IPS-20b (cell line): ENCODE results near the gene MST1R.
"Not testable (repeated sequence)": the region's sequence is repeated elsewhere in the genome, so short reads cannot be mapped to it uniquely, and the experiment has no call there.

Experiments
- H3K27ac ChIP-seq: one replicate; pipeline ENCODE4 v1.5.1; 2013; ENCODE audit warnings: low read length
- H3K27me3 ChIP-seq: 2 replicates; pipeline ENCODE4 v1.6.1; 2013; ENCODE audit warnings: mild to moderate bottlenecking, low read length, inconsistent platforms; ENCODE audit not compliant: insufficient read depth
- H3K36me3 ChIP-seq: 2 replicates; pipeline ENCODE4 v1.6.1; 2013; ENCODE audit warnings: low read depth, mild to moderate bottlenecking, inconsistent platforms, low read length, moderate library complexity; ENCODE audit not compliant: insufficient read depth
- H3K4me1 ChIP-seq: 2 replicates; pipeline ENCODE4 v1.6.1; 2013; ENCODE audit warnings: mild to moderate bottlenecking, control low read depth, inconsistent platforms, low read length, moderate library complexity; ENCODE audit not compliant: insufficient read depth
- H3K4me3 ChIP-seq: 2 replicates; pipeline ENCODE4 v1.5.1; 2013; ENCODE audit warnings: mild to moderate bottlenecking, low read length, inconsistent platforms
- H3K9ac ChIP-seq: 2 replicates; pipeline ENCODE4 v1.6.1; 2013; ENCODE audit warnings: low read depth, mild to moderate bottlenecking, inconsistent platforms, low read length, moderate library complexity
- H3K9me3 ChIP-seq: 2 replicates; pipeline ENCODE4 v1.6.1; 2013; ENCODE audit warnings: mild to moderate bottlenecking, low read depth, low read length, inconsistent platforms; ENCODE audit not compliant: insufficient read depth

Gene MST1R

GRCh38 chr3:49928481-49929017, 24.9 kb upstream of the MST1R start:
- Histone ChIP-seq H3K4me1 (peaks cover 12% of the 10 kb centered on the region; the same call in 1 of the 2 replicates), H3K27ac (no peak overlapping the region), H3K36me3 (no peaks in the 10 kb centered on the region), H3K27me3 (no peaks in the 10 kb centered on the region), H3K4me3 (peak overlapping the region; percentile 91), H3K9ac (no peak overlapping the region), H3K9me3 (no peaks in the 10 kb centered on the region)

DNA sequence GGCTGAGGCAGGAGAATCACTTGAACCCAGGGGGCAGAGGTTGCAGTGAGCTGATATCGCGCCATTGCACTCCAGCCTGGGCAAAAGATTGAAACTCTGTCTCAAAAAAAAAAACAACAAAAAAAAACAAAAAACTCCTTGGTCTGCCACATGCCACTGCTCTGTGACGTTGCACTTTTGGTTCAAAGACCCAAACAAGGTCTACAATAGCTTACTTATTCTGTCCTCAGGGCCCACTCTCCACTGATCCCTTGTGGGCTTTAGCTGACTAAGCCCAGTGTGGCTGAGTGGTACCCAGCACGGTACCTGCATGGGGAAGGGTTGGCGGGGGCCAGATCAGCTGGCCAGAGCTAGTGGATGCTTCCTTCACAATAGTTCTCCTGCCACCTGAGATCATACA, 24.1 kb upstream of the MST1R start:
- H3K9me3 ChIP-seq: no peaks in the 10 kb centered on the region
- no peak overlapping the region for H3K4me3 ChIP-seq
- H3K27me3 ChIP-seq: no peaks in the 10 kb centered on the region
- H3K9ac ChIP-seq: no peak overlapping the region
- no peak overlapping the region for H3K27ac ChIP-seq
- no peaks in the 10 kb centered on the region for H3K36me3 ChIP-seq
- H3K4me1 ChIP-seq: peaks cover 12% of the 10 kb centered on the region; the same call in 1 of the 2 replicates

DNA sequence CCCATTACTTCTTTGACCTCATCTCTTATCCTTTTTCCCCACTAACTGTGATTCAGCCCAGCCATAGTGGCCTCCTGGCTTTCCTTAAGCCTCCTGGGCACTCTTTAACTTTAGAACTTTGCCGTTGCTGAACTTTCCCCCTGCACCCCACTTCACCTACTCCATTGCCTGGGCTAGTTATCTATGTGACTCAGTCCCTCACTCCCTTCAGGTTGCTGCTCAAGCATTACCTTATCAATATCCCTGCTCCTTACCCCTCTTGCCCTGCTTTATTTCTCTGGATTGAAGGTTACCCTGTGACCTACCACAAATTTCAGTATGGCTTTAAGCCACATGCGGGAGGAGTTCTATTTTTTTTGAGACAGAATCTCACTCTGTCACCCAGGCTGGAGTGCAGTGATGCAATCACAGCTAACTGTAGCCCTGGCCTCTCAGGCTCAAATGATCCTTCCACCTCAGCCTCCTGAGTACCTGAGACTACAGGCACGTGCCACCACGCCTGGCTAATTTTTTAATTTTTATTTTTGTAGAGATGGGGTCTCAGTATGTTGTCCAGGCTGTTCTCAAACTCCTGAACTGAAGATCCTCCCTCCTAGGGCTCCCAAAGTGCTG, 22.6 kb upstream of the MST1R start:
- no peak overlapping the region for H3K9ac ChIP-seq
- H3K27me3 ChIP-seq: no peaks in the 10 kb centered on the region
- H3K4me1 ChIP-seq: peaks cover 11% of the 10 kb centered on the region; the same call in 1 of the 2 replicates
- no peaks in the 10 kb centered on the region for H3K9me3 ChIP-seq
- no peaks in the 10 kb centered on the region for H3K36me3 ChIP-seq
- H3K4me3 ChIP-seq: no peak overlapping the region
- H3K27ac ChIP-seq: no peak overlapping the region

- H3K27me3 ChIP-seq: no peaks in the 10 kb centered on the region
- H3K27ac ChIP-seq: no peak overlapping the region
Observed at GRCh38 chr3:49925485-49925884, 21.8 kb upstream of the MST1R start.

GRCh38 chr3:49924683-49925082, 21.0 kb upstream of the MST1R start:
- Histone ChIP-seq H3K9ac (no peak overlapping the region), H3K27me3 (no peaks in the 10 kb centered on the region), H3K27ac (no peak overlapping the region), H3K9me3 (no peaks in the 10 kb centered on the region), H3K4me3 (no peak overlapping the region), H3K36me3 (no peaks in the 10 kb centered on the region), H3K4me1 (0 out of 2 replicates have a peak, but pooled peaks cover 3% of the 10 kb centered on the region)

More at GRCh38 chr3:49925485-49925884, 21.8 kb upstream of the MST1R start:
- Histone ChIP-seq H3K9me3 (no peaks in the 10 kb centered on the region), H3K9ac (no peak overlapping the region), H3K4me3 (no peak overlapping the region), H3K36me3 (no peaks in the 10 kb centered on the region), H3K4me1 (peaks cover 5% of the 10 kb centered on the region; the same call in 1 of the 2 replicates)

DNA sequence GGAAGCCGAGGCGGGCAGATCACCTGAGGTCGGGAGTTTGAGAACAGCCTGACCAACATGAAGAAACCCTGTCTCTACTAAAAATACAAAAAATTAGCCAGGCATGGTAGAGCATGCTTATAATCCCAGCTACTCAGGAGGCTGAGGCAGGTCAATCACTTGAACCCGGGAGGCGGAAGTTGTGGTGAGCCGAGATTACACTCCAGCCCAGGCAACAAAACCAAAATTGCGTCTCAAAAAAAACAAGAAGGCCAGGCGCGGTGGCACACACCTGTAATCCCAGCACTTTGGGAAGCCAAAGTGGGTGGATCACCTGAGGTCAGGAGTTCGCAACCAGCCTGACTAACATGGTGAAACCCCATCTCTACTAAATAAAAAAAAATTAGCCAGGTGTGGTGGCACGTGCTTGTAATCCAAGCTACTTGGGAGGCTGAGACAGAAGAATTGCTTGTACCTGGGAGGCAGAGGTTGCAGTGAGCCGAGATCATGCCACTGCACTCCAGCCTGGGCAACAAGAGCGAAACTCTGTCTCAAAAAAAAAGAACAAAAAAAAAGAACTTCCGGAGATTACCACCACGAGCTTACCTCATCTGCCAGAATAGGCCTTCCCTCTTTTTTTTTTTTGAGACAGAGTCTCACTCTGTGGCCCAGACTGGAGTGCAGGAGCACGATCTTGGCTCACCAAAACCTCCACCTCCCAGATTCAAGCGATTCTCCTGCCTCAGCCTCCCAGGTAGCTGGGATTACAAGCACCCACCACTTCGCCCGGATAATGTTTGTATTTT, 14.3 kb upstream of the MST1R start:
- not testable (repeated sequence) for H3K27ac ChIP-seq, H3K9me3 ChIP-seq, H3K4me1 ChIP-seq

DNA sequence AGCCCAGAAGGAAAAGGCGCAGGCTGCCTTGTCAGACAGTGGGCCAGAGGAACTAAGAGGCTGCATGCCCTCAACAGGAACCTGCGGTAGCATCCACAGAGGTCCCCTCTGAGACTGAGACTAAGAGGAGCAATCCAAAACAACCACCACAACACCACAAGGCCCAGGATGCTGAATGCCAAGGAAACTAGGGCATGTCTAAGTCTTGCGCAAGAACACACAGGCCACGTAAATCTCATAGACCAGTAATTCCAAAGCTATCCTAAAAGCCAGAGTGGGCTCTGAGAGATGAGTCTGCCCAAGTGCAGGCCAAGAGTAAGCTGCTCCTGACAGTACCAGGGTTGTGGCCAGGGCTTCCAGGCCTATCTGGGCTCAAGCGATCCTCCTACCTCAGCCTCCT, 13.0 kb upstream of the MST1R start:
- Histone ChIP-seq H3K27ac (no peak overlapping the region), H3K27me3 (no peaks in the 10 kb centered on the region), H3K9ac (no peak overlapping the region), H3K4me3 (no peak overlapping the region), H3K4me1 (no peaks in the 10 kb centered on the region), H3K36me3 (no peaks in the 10 kb centered on the region), H3K9me3 (no peaks in the 10 kb centered on the region)

More for the DNA sequence above, 14.3 kb upstream of the MST1R start:
- H3K9ac ChIP-seq, H3K4me3 ChIP-seq, H3K36me3 ChIP-seq, H3K27me3 ChIP-seq: not testable (repeated sequence)

DNA sequence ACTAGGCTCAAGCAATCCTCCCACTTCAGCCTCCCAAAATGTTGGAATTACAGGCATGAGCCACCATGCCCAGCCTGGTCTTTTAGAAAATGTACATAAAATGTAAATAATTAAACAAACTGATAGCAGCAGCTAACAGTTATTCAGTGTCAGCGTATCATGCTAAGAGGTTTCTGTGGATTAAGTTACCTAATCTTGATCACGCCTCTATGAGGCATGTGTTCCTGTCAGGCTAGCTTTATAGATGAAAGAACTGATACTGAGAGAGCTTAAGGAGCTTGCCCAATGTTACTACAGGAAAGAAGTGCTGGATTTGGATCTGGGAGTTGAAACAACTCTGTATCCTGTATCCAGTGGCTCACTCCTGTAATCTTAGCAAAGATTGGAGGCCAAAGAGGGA, 11.2 kb upstream of the MST1R start:
- H3K36me3 ChIP-seq: no peaks in the 10 kb centered on the region
- H3K27me3 ChIP-seq: peaks cover 13% of the 10 kb centered on the region; the same call in 1 of the 2 replicates
- H3K4me1 ChIP-seq: no peaks in the 10 kb centered on the region; the same call in 1 of the 2 replicates
- no peak overlapping the region for H3K27ac ChIP-seq
- H3K9me3 ChIP-seq: no peaks in the 10 kb centered on the region
- no peak overlapping the region for H3K9ac ChIP-seq
- no peak overlapping the region for H3K4me3 ChIP-seq

DNA sequence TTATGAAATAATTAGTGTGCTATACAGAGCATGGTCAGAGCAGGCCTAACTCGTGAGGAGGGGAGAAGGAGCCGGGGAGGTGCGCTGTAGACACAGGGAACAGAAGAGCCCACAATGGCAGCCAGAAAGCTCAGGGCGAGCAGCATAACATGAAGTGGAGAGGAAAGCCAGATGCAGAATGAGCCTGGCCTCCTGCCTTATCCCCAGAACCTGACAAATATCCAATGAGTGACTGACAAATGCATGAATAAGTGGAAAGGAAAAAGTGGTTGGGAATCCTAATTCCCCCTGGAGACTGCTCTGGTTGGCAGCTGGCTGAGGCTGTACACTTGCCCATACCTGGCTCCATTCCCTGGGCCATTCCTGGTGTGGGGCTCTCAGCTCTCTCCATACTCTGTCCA, 9.2 kb upstream of the MST1R start:
- Histone ChIP-seq H3K9ac (no peak overlapping the region), H3K9me3 (no peaks in the 10 kb centered on the region), H3K27me3 (peaks cover 25% of the 10 kb centered on the region; the same call in 1 of the 2 replicates), H3K36me3 (no peaks in the 10 kb centered on the region), H3K4me1 (no peaks in the 10 kb centered on the region; the same call in 1 of the 2 replicates), H3K4me3 (no peak overlapping the region), H3K27ac (no peak overlapping the region)

- Histone ChIP-seq H3K27ac (no peak overlapping the region), H3K36me3 (no peaks in the 10 kb centered on the region), H3K9ac (no peak overlapping the region), H3K27me3 (peaks cover 25% of the 10 kb centered on the region; the same call in 1 of the 2 replicates), H3K4me3 (no peak overlapping the region), H3K9me3 (no peaks in the 10 kb centered on the region), H3K4me1 (peaks cover 1% of the 10 kb centered on the region; the same call in 1 of the 2 replicates)
Observed at GRCh38 chr3:49911611-49912010, 7.9 kb upstream of the MST1R start.

- Histone ChIP-seq H3K27me3 (peaks cover 25% of the 10 kb centered on the region; the same call in 1 of the 2 replicates), H3K4me1 (peaks cover 4% of the 10 kb centered on the region; the same call in 1 of the 2 replicates), H3K27ac (no peak overlapping the region), H3K4me3 (no peak overlapping the region), H3K36me3 (no peaks in the 10 kb centered on the region), H3K9ac (no peak overlapping the region), H3K9me3 (no peaks in the 10 kb centered on the region)
Observed at GRCh38 chr3:49911124-49911420, 7.4 kb upstream of the MST1R start.
